GM21515 (cell line): ENCODE measurements around the gene PRKCE.

Experiments
- ATAC-seq: cut with Tn5 transposase; IDR thresholded peaks from one replicate; pipeline ENCODE4 v1.9.1; 2021; ENCODE audit not compliant: unreplicated experiment

PRKCE gene

DNA sequence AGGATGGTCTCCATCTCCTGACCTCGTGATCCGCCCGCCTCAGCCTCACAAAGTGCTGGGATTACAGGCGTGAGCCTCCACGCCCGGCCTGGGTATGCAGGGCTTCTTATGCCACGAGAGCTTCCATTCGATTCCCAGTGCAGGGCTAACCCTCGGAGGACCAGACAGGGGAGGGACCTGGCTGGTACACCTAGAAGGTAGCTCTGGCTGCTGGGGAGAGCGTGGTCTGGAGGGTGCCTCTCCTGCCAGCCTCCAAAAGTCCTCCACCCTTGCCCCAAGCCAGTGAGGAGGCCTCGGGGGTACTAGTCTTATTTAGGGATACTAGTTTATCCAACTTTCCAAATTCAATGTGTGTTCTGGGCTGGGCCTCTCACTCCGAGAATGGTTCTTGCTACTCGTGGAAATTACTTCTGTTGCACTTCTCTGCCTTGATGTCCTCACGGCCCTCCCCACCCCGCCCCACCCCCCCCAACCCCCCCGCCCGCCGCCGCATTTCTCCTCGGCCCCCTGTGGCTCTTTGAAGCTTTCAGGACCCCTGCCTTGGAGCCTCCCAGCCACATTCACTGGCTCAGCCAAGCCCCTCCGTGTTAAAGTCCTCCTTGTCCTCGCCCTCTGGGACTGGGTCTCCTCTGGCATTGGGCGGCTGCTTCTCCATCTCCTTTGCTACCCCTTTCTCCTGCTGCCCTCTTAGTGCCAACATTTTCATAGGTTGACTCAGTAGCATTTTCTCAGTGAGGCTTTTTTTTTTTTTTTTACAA is 502.7 kb downstream of the PRKCE start:
- ATAC-seq, result no peak

- ATAC-seq, result no peak
These were observed 505.8 kb downstream of the PRKCE start for GRCh38 chr2:46157072-46157965.

DNA sequence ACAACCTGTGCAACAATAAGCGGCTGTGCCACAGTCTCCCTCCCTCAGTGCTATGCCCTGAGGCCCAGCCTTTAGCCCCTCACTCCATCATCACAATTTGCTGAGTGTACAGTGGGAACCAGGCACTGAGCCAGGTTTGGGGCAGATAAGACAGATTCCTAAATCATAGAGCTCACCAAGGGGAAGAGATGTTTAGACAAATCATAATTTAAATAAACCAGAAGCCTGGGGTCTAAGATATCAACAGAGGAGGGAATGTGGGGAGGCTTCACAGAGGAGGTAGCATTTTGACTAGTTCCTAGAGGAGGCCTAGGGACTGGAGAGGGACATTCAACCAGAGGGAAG is 506.5 kb downstream of the PRKCE start:
- ATAC-seq, result no peak

DNA sequence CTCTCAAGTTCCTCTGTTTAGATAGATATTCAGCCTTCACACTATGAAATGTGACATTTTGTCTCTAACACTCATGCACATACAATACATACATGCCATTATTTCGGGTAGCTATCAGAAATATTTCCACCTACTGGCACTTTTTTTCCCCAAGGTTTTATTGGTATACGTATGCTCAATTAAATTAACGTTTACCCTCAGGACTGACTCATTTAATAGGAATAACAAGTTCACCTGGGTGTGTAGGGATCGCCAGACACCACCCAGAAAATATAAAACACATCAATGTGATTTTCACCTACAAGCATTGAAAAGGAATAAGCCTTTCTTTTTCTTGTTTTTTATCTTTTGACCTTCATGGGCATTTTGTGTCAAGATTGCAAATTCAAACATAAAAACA is 507.2 kb downstream of the PRKCE start:
- no peak for ATAC-seq

DNA sequence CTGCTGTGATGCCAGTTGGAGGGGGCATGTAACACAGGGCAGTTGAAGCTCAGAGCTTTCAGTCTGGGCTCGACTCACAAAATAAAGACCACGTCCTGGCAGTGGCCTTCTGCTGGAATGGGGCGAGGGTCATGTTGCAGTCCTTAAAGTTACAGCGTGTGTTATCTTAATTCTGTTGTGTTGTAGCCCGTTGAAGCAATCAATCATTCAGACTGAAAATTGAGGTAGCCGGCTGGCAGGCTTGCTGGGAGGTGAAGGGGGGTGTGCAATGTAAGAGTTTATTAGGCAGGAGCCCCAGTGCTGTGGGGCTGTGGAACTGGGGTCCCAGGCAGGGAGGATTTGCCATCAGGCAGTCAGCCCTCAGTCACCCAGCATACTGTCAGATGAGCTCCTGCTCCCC is 508.9 kb downstream of the PRKCE start:
- no peak for ATAC-seq

GRCh38 chr2:46161315-46161714 is 509.8 kb downstream of the PRKCE start:
- no peak for ATAC-seq

- no peak for ATAC-seq
These were observed 510.4 kb downstream of the PRKCE start for GRCh38 chr2:46161911-46162310.

- ATAC-seq, result no peak
These were observed 511.0 kb downstream of the PRKCE start for GRCh38 chr2:46162329-46163097.

DNA sequence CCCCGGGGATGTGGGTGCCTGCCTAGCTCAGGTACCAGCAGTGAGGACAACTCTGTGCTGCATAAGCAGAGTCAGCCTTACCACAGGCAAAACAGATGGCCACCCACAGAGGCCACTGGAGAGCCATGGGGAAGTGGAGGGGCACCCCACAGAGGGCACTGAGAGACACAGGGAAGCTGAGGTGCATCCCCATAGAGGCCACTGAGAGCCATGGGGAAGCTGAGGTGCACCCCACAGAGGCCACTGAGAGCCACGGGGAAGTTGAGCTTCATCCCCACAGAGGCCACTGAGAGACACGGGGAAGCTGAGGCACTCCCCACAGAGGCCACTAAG is 511.6 kb downstream of the PRKCE start:
- ATAC-seq, result no peak

- no peak for ATAC-seq
These were observed 512.5 kb downstream of the PRKCE start for GRCh38 chr2:46163804-46164528.

GRCh38 chr2:46164529-46165301 is 513.2 kb downstream of the PRKCE start:
- ATAC-seq, result no peak

- ATAC-seq, result no peak
These were observed 514.4 kb downstream of the PRKCE start for GRCh38 chr2:46165916-46166315.

- ATAC-seq, result no peak
These were observed 515.9 kb downstream of the PRKCE start for GRCh38 chr2:46167406-46167805.

DNA sequence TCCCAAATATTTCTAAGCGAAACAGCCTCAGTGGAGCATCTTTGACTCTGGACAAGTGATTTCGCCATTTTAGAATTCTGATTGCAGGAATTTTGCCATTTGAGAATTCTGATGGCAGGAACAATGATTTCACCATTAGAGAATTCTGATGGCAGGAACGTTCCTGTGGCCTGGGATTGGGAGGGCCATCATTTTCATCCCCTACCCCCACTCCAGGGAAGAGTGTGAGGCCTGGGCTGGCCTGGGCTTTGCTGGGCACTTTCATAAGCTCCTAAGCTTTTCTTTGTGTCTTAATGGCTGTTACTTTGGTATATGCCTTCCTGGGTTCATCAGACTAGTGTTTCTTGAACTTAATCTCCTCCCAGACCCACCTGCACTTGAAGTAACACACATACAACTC is 516.4 kb downstream of the PRKCE start:
- no peak for ATAC-seq

DNA sequence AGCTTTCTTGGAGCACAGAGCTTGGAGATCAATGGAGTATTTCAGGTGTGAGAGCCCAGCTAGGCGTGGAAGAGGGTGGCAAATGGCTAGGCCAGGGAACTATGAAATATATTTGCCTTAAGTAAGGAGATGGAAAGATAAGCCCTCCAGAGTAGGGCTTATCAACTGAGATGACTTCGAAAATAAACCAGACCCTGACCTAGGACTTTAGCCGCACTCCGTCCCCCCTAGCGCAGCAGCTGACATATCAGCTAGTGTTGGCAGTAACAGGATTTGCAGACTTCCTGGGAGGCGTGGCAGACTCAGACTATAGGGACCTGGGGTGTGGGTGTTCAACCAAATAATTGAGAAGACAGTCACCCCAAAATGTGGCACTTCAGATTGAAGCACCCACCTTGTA is 518.0 kb downstream of the PRKCE start:
- ATAC-seq, result no peak

GRCh38 chr2:46170026-46170425 is 518.6 kb downstream of the PRKCE start:
- ATAC-seq, result no peak

GRCh38 chr2:46170611-46171350 is 519.3 kb downstream of the PRKCE start:
- no peak for ATAC-seq

DNA sequence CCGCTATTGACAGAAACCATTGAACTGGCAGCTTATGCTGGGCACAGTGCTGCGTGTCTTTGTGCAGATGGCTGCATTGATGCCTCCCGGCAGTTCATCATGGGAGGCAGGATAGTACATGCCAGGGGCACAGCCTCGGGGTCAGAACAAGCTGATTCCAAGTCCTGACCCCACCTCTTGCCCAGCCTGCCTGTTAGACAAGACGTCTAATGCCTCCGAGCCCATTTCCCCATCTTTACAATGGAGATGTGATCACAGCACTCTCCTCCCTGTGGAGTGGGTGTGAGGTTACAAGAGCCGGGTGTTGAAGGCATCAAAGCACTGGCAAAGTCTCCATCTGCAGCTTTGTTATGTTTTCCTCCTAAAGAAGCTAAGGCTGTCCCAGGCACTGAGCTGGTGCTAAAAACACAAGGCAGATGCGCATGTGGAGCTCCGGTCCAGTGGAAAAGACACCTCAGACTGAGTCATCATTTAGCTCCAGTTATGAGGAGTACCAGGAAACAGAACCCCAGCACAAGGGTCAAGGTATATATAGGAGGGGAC is 520.0 kb downstream of the PRKCE start:
- ATAC-seq, result no peak

DNA sequence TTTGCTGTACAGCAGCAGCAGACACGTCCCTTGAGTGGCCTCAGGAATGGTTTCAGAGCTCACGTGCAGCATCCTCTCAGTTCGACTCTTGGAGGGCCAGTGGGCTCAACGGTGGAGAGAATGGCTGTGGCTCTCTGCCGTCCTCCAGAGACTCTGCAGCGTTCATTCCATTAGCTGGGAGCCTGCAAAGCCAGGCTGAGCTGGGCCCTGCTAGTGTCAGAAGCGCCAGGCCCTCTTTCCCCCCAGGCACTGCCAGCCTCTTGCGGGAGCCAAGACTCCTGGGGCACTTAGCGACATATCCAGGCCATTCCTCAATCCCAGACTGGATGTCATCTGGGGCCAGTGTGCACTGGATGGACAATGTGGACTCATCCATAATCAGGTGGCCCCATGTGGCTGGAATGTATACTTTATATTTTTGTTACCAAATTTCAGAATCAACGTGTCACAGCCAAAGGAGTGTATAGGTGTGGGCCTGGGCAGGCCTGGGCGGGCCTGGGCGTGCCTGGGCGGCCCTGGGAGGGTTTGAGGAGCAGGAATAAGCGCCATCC is 520.6 kb downstream of the PRKCE start:
- no peak for ATAC-seq
